Spinal cord (tissue), 10 donors: ENCODE data around the gene SGCB. TPM values are rescaled to one million over a fixed set of nuclear protein-coding genes. Genes with fewer than 3 reads are reported as not detected.
"Not testable (repeated sequence)": the region's sequence is repeated elsewhere in the genome, so short reads cannot be mapped to it uniquely, and the experiment has no call there.

Experiments used
- DNase-seq, 6 donors: peaks; one replicate each; pipeline versions ENCODE4 v3.0.0 to v3.0.0-alpha.2; 2013 to 2015; ENCODE audit warnings: low spot score in 6 of 6, low read depth in 4 of 6
- H3K27ac ChIP-seq: one replicate; pipeline ENCODE4 v1.5.1; 2013; ENCODE audit warnings: low read depth, low read length, control low read depth
- H3K27me3 ChIP-seq: one replicate; pipeline ENCODE4 v1.6.1; 2013; ENCODE audit warnings: low read length; ENCODE audit not compliant: control insufficient read depth, insufficient read depth
- H3K36me3 ChIP-seq: one replicate; pipeline ENCODE4 v1.6.1; 2013; ENCODE audit warnings: low read length; ENCODE audit not compliant: control insufficient read depth, insufficient read depth
- H3K4me1 ChIP-seq: one replicate; pipeline ENCODE4 v1.6.1; 2013; ENCODE audit warnings: low read length; ENCODE audit not compliant: control insufficient read depth, insufficient read depth
- H3K4me3 ChIP-seq: one replicate; pipeline ENCODE4 v1.5.1; 2013; ENCODE audit warnings: low read depth, low read length, control low read depth
- H3K9me3 ChIP-seq: one replicate; pipeline ENCODE4 v1.6.1; 2013; ENCODE audit warnings: low read length; ENCODE audit not compliant: control insufficient read depth, insufficient read depth
- WGBS: methylation state at CpG from one replicate; pipeline ENCODE4 v1.1.5; 2013; ENCODE audit warnings: missing lambda C conversion rate; ENCODE audit not compliant: insufficient coverage; 5-methylcytosine and 5-hydroxymethylcytosine counted together
- long read RNA-seq, 4 donors: transcript quantifications; one replicate each; lab custom pipeline, GENCODE V29; 2026
- polyA plus RNA-seq, 2 donors: library from polyadenylated mRNA; unstranded; fragments of 120-200 nt; gene quantifications; one replicate each; pipeline ENCODE4 v1.2.1, GENCODE V29; 2013; ENCODE audit not compliant: insufficient read length in 2 of 2
- total RNA-seq, 2 donors: library from RNA; depleted of rRNA in 1 of 2; stranded (reverse); fragments of 120-200 nt in 1 of 2; fragments of >200 nt in 1 of 2; gene quantifications; one replicate each; pipeline versions ENCODE4 v1.2.3 to v1.2.4, GENCODE V29; 2013 to 2014
- donor health status: healthy.

The SGCB gene, protein sequence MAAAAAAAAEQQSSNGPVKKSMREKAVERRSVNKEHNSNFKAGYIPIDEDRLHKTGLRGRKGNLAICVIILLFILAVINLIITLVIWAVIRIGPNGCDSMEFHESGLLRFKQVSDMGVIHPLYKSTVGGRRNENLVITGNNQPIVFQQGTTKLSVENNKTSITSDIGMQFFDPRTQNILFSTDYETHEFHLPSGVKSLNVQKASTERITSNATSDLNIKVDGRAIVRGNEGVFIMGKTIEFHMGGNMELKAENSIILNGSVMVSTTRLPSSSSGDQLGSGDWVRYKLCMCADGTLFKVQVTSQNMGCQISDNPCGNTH
- total RNA-seq: 100 to 1,000 TPM in 1 of 2 donors, 10 to 100 TPM in 1; 36.4 to 108 TPM
- polyA plus RNA-seq: 10 to 100 TPM; 61.8 to 82.5 TPM
- long read RNA-seq, donor 1, full-length matches to known transcripts: 51 of 65 reads
- long read RNA-seq, donor 1, partial matches to known transcripts: 8 of 65 reads
- long read RNA-seq, donor 1, other reads (novel, unspliced or antisense): 6 of 65 reads
- long read RNA-seq, donor 2, full-length matches to known transcripts: 27 of 27 reads
- long read RNA-seq, donor 2, partial matches to known transcripts: 0 of 27 reads
- long read RNA-seq, donor 2, other reads (novel, unspliced or antisense): 0 of 27 reads
- long read RNA-seq, donor 3, full-length matches to known transcripts: 27 of 40 reads
- long read RNA-seq, donor 3, partial matches to known transcripts: 13 of 40 reads
- long read RNA-seq, donor 3, other reads (novel, unspliced or antisense): 0 of 40 reads
- long read RNA-seq, donor 4, full-length matches to known transcripts: 16 of 21 reads
- long read RNA-seq, donor 4, partial matches to known transcripts: 5 of 21 reads
- long read RNA-seq, donor 4, other reads (novel, unspliced or antisense): 0 of 21 reads

DNA sequence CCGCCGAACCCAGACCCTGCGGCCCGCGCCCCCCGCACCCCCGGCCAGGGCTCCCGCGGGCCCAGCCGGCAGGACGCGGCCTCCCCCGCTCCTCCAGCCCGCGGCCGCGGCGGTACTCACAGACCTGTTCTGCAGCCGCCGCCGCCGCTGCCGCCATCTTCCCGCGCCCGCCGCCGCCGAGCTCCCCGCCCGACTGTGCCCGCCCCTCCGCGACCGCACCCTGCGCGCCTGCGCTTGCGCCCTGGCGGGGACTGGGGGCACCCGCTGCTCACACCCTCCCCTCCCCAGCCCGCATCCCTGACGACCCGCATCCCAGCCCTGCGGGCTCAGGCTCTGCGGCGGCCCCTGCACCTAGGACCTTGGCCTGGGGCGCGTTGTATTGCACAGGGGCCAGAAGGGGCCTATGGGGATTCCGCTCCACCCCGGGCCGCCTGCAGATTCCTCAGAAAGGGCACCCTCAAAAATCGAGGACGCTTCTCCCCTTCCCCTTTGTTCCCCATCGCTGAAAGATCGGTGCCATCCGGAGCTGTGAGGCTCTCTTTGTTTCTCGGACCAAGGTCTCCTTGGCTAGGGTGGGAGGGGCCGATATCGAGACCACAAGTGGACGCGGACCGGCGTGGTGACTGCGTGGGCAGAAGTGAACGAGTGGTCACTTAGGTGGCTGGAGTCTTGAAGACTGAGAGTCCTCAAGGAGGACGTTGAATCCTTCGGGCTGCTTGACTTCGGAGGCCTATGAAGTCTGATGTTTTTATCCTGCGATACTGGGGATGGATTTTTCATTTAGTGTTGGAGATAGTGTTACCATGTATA lies at the start of gene SGCB:
Gene SGCB (minus strand): TSS at position 197 of the 810 bp plus-strand sequence. CDS start 40 bp downstream, at position 157.
- H3K9me3 ChIP-seq: no peaks in the 10 kb centered on the region
- WGBS: 2% methylated on average over 64 of the region's 70 CpGs
- H3K4me1 ChIP-seq: no peaks in the 10 kb centered on the region
- H3K36me3 ChIP-seq: no peaks in the 10 kb centered on the region
- peak within 1 kb of the TSS; percentile 75 for H3K27ac ChIP-seq
- H3K27me3 ChIP-seq: no peaks in the 10 kb centered on the region
- H3K4me3 ChIP-seq: peak within 1 kb of the TSS; percentile 71
- peak; percentile 50 to 96 (median 72) for DNase-seq

DNA sequence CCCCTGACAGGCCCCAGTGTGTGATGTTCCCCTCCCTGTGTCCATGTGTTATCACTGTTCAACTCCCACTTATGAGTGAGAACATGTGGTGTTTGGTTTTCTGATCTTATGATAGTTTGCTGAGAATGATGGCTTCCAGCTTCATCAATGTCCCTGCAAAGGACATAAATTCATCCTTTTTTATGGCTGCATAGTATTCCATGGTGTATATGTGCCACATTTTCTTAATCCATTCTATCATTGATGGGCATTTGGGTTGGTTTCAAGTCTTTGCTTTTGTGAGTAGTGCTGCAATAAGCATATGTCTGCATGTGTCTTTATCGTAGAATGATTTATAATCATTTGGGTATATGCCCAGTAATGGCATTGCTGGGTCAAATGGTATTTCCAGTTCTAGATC lies 48.3 kb upstream of the SGCB start:
- H3K27ac ChIP-seq, H3K27me3 ChIP-seq, H3K4me1 ChIP-seq, H3K36me3 ChIP-seq, DNase-seq, H3K9me3 ChIP-seq, H3K4me3 ChIP-seq: not testable (repeated sequence)
- no CpG with 5 or more reads among the region's 1 CpG for WGBS

DNA sequence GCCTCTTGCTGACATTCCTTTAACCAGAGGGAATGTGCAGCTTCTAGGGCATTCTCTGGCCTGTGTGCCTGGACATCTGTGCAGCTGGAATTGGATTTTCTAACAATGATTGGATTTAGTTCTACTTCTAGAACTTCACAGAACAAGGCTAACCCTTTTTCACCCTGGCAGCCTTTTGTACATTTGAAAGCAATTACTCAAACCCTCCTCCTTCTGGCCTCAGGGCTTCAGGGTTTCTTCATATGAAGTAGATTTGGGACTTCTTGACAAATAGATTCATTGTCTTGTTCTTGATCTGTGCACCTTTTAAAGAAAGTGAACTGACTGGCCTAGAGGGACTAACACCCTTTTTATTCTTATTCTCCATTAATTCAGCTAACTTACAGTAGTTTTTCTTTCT lies 43.1 kb upstream of the SGCB start:
- Histone ChIP-seq H3K4me1 (peaks cover 5% of the 10 kb centered on the region), H3K27me3 (no peaks in the 10 kb centered on the region), H3K36me3 (no peaks in the 10 kb centered on the region), H3K27ac (no peak overlapping the region), H3K9me3 (no peaks in the 10 kb centered on the region), H3K4me3 (no peak overlapping the region)
- DNase-seq: no peak

DNA sequence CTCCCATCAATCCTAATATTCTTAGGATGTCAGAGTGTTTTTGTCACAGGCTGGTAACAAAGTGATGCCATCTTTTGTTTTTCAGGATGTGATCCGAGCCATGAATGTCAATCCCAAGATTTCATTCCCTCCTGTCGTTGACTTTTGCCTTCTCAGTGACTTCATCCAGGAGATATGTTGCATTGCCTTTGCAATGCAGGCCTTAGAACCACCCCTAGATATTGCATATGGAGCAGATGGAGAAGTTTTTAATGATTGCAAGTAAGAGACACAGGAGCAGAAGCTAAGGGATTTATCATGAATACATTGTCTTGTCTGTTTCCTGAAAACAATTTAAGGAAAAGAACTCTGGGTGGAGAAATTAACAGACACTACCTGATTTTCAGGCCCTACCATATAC lies 41.6 kb upstream of the SGCB start:
- WGBS: no CpG with 5 or more reads among the region's 2 CpGs
- no peaks in the 10 kb centered on the region for H3K36me3 ChIP-seq
- no peaks in the 10 kb centered on the region for H3K9me3 ChIP-seq
- H3K27ac ChIP-seq: no peak overlapping the region
- no peak for DNase-seq
- H3K4me3 ChIP-seq: no peak overlapping the region
- peaks cover 5% of the 10 kb centered on the region for H3K4me1 ChIP-seq
- H3K27me3 ChIP-seq: peaks cover 3% of the 10 kb centered on the region

DNA sequence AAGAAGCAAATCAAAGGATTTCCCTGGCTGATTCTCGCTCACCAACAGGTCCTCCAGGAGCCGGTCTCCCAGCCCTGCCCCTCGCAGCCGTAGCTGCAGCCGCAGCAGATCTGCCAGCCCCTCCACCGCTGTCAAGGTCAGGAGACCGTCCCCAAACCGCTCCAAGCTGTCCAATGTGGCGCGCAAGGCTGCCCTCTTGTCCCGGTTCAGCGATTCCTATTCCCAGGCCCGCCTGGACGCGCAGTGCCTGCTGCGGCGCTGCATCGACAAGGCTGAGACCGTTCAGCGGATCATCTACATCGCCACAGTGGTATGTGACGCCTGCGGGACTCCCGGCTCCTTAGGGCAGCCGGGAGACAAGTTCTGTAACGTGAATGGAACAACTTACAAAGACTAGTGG lies 38.6 kb upstream of the SGCB start:
- Histone ChIP-seq H3K4me3 (peak overlapping the region; percentile 33), H3K4me1 (peaks cover 5% of the 10 kb centered on the region), H3K36me3 (no peaks in the 10 kb centered on the region), H3K9me3 (no peaks in the 10 kb centered on the region), H3K27ac (no peak overlapping the region), H3K27me3 (peaks cover 4% of the 10 kb centered on the region)
- peak in 3 of 6 donors; percentile 7 to 71 (median 53) for DNase-seq
- 3% methylated on average over 24 of the region's 26 CpGs for WGBS

DNA sequence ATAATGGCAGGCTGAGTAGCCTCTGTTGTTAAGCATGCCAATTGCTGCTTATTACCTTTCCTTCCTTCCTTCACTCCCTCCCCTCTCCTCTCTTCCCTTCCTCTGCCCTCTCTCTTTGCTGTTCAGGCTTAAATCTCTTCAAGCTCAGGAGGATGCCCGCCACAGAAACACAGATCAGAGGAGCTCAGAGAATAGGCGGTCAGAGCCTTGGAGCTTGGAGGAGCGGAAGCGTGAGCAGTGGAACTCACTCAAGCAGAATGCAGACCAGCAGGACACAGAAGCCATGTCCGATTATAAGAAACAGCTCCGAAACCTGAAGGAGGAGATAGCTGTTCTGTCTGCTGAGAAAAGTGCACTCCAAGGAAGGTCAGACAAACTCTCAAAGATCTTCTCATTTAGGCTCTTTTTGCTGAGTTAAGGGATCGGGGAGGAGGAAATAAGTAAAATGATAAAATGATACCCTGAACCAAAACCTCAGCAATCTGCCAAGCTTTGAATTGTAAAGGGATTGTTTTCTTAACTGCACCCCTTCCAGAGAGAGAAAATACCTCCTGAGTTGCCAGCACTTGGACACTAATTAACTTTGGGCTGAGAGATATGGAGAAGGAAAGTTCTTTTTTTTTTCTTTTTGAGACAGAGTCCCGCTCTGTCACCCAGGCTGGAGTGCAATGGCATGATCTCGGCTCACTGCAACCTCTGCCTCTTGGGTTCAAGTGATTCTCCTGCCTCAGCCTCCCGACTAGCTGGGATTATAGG lies 33.9 kb upstream of the SGCB start:
- Histone ChIP-seq H3K4me1 (peaks cover 5% of the 10 kb centered on the region), H3K9me3 (no peaks in the 10 kb centered on the region), H3K36me3 (no peaks in the 10 kb centered on the region), H3K27ac (no peak overlapping the region), H3K27me3 (peaks cover 6% of the 10 kb centered on the region), H3K4me3 (no peak overlapping the region)
- peak in 1 of 6 donors; percentile 14 for DNase-seq
- WGBS: 21% methylated on average over 5 of the region's 10 CpGs

DNA sequence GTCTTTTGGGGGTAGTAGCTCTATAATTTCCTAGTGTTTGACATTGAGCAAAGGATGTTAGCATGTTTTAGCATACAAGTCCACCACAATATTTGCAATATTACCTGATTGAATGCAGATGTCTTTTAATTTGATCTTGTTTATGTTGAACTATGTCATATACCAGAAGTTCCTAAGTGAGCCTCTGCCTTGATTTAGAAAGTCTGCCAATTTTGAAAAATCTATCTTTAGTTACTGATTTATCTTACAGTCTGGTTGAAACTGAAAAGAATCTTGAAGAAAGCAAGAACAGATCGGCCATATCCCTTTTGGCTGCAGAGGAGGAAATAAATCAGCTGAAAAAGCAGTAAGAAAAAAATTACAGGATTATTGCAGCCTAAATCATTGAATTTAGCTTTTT lies 31.5 kb upstream of the SGCB start:
- Histone ChIP-seq H3K27me3 (peaks cover 3% of the 10 kb centered on the region), H3K4me3 (no peak overlapping the region), H3K4me1 (no peaks in the 10 kb centered on the region), H3K27ac (no peak overlapping the region), H3K36me3 (no peaks in the 10 kb centered on the region), H3K9me3 (no peaks in the 10 kb centered on the region)
- peak in 1 of 6 donors; percentile 33 for DNase-seq
- 100% methylated on average over 1 of the region's 1 CpG for WGBS

DNA sequence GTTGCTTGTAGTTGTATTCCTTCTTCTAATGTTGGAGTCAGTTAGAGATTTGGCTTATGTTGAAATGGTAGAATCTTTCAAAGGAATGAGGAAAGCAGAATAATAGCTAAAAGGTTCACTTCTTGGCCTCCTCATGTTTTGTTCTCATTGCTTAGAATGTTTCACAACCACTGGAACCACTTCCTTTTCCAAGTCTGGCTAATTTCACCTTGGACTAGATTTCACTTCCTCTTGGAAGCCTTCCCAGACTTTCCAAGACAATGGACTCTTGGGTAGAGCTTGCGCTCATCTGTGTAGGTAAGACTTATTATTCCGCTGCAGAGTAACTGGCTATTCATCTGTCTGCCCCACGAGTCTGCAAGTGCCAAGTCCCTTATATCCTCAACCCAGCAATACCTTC lies 21.3 kb upstream of the SGCB start:
- WGBS: no CpG with 5 or more reads among the region's 3 CpGs
- H3K4me1 ChIP-seq: no peaks in the 10 kb centered on the region
- H3K27me3 ChIP-seq: no peaks in the 10 kb centered on the region
- DNase-seq: peak in 3 of 6 donors; percentile 4 to 56 (median 15)
- no peak overlapping the region for H3K4me3 ChIP-seq
- H3K27ac ChIP-seq: no peak overlapping the region
- no peaks in the 10 kb centered on the region for H3K9me3 ChIP-seq
- H3K36me3 ChIP-seq: no peaks in the 10 kb centered on the region

DNA sequence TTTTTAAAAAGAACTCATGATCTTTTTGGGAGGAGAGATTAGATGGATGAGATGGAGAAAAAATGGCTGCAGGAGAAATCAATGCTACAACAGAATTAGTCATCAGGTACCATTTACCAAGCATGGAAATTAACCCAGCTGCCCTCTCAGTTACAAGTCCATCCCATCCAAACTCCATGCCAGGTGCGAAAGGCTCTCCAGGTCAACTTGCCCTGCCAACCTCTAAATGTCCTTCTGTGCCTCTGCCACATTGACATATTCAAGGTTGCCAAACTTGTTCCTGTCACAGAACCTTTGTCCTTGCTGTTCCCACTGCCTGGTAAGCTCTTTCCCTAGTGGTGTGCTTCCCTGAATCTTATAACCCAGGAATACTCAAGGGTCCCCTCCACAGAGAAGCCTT lies 20.2 kb upstream of the SGCB start:
- H3K9me3 ChIP-seq: no peaks in the 10 kb centered on the region
- no peaks in the 10 kb centered on the region for H3K27me3 ChIP-seq
- no peaks in the 10 kb centered on the region for H3K36me3 ChIP-seq
- WGBS: 91% methylated on average over 1 of the region's 1 CpG
- H3K4me1 ChIP-seq: no peaks in the 10 kb centered on the region
- no peak overlapping the region for H3K4me3 ChIP-seq
- no peak overlapping the region for H3K27ac ChIP-seq
- DNase-seq: no peak
